Epidermal melanocyte (primary cell): ENCODE measurements around the gene NEDD8.

Experiments
- DNase-seq: peaks from one replicate; pipeline ENCODE4 v3.0.0; 2011; ENCODE audit warnings: low spot score; ENCODE audit not compliant: insufficient read length

Gene NEDD8

GRCh38 chr14:24263848-24264247, 31.7 kb upstream of the NEDD8 start:
- DNase-seq: no peak

GRCh38 chr14:24262821-24263733, 30.9 kb upstream of the NEDD8 start, which contains the start of gene TGM1:
Gene TGM1 (minus strand): TSS chr14:24263177. CDS start chr14:24262352, 825 bp downstream.
- no peak for DNase-seq

GRCh38 chr14:24261969-24262327, 29.8 kb upstream of the NEDD8 start:
- no peak for DNase-seq

- no peak for DNase-seq
These were observed 29.2 kb upstream of the NEDD8 start for GRCh38 chr14:24261256-24261968.

GRCh38 chr14:24260780-24261157, 28.6 kb upstream of the NEDD8 start:
- no peak for DNase-seq

- DNase-seq: no peak
These were observed 28.0 kb upstream of the NEDD8 start for GRCh38 chr14:24260026-24260779.

- DNase-seq: no peak
These were observed 27.3 kb upstream of the NEDD8 start for GRCh38 chr14:24259282-24260025.

- DNase-seq: no peak
These were observed 26.5 kb upstream of the NEDD8 start for GRCh38 chr14:24258548-24259265.

- DNase-seq: no peak
These were observed 26.0 kb upstream of the NEDD8 start for GRCh38 chr14:24258119-24258518.

GRCh38 chr14:24256960-24257359, 24.8 kb upstream of the NEDD8 start:
- DNase-seq: no peak

- DNase-seq: no peak
These were observed 24.0 kb upstream of the NEDD8 start for GRCh38 chr14:24255931-24256711.

- no peak for DNase-seq
These were observed 23.3 kb upstream of the NEDD8 start for GRCh38 chr14:24255438-24255837.

GRCh38 chr14:24254630-24255392, 22.6 kb upstream of the NEDD8 start:
- DNase-seq: no peak

GRCh38 chr14:24253936-24254335, 21.8 kb upstream of the NEDD8 start:
- no peak for DNase-seq

GRCh38 chr14:24252289-24253124, 20.3 kb upstream of the NEDD8 start:
- DNase-seq: no peak

GRCh38 chr14:24251880-24252288, 19.7 kb upstream of the NEDD8 start:
- DNase-seq: no peak

GRCh38 chr14:24250354-24250753, 18.2 kb upstream of the NEDD8 start:
- no peak for DNase-seq
